Measurements from ENCODE around the gene RALGAPB.

The RALGAPB gene

GRCh38 chr20:38536310-38536709 lies 63.7 kb downstream of the RALGAPB start:
- intact Hi-C loops (cut with DNase I) = no loop called here
- no peak for DNase-seq

GRCh38 chr20:38537176-38537575 lies 64.5 kb downstream of the RALGAPB start:
- intact Hi-C loops (cut with DNase I) = no loop called here

GRCh38 chr20:38538789-38539188 lies 66.1 kb downstream of the RALGAPB start:
- DNase-seq = no peak
- intact Hi-C loops (cut with DNase I) = no loop called here

More at GRCh38 chr20:38537176-38537575, 64.5 kb downstream of the RALGAPB start:
- DNase-seq = no peak

- DNase-seq = peak in 3 of 42 donors; percentile 2 to 42 (median 10)
- intact Hi-C loops (cut with DNase I) = no loop called here
Measured at GRCh38 chr20:38543014-38543906, 70.6 kb downstream of the RALGAPB start.

- intact Hi-C loops (cut with DNase I) = no loop called here
- DNase-seq = no peak
Measured at GRCh38 chr20:38545771-38546170, 73.1 kb downstream of the RALGAPB start.

- DNase-seq = no peak
- intact Hi-C loops (cut with DNase I) = no loop called here
Measured at GRCh38 chr20:38547288-38548085, 74.8 kb downstream of the RALGAPB start.

- DNase-seq = no peak
- intact Hi-C loops (cut with DNase I) = no loop called here
Measured at GRCh38 chr20:38548356-38549083, 75.9 kb downstream of the RALGAPB start.

GRCh38 chr20:38550274-38550673 lies 77.6 kb downstream of the RALGAPB start:
- DNase-seq = no peak
- intact Hi-C loops (cut with DNase I) = no loop called here

GRCh38 chr20:38551056-38551626 lies 78.5 kb downstream of the RALGAPB start:
- intact Hi-C loops (cut with DNase I) = no loop called here
- DNase-seq = no peak

GRCh38 chr20:38554986-38555385 lies 82.3 kb downstream of the RALGAPB start:
- no peak for DNase-seq
- intact Hi-C loops (cut with DNase I) = no loop called here

GRCh38 chr20:38555395-38555794 lies 82.8 kb downstream of the RALGAPB start:
- intact Hi-C loops (cut with DNase I) = no loop called here
- no peak for DNase-seq

GRCh38 chr20:38557174-38557573 lies 84.5 kb downstream of the RALGAPB start:
- intact Hi-C loops (cut with DNase I) = no loop called here
- DNase-seq = no peak

GRCh38 chr20:38558596-38559360 lies 86.1 kb downstream of the RALGAPB start:
- DNase-seq = no peak
- intact Hi-C loops (cut with DNase I) = no loop called here

- intact Hi-C loops (cut with DNase I) = no loop called here
Measured at GRCh38 chr20:38559764-38560163, 87.1 kb downstream of the RALGAPB start.

GRCh38 chr20:38563802-38564431 lies 91.3 kb downstream of the RALGAPB start:
- no peak for DNase-seq
- intact Hi-C loops (cut with DNase I) = no loop called here

More at GRCh38 chr20:38559764-38560163, 87.1 kb downstream of the RALGAPB start:
- DNase-seq = no peak

- intact Hi-C loops (cut with DNase I) = no loop called here
- no peak for DNase-seq
Measured at GRCh38 chr20:38564680-38565079, 92.0 kb downstream of the RALGAPB start.

- DNase-seq = no peak
- intact Hi-C loops (cut with DNase I) = no loop called here
Measured at GRCh38 chr20:38566036-38566598, 93.5 kb downstream of the RALGAPB start.
